ENCODE measurements around the gene S1PR1. TPM values are rescaled to one million over a fixed set of nuclear protein-coding genes. Genes with fewer than 3 reads are reported as not detected.
"Not testable (repeated sequence)": the region's sequence is repeated elsewhere in the genome, so short reads cannot be mapped to it uniquely, and the experiment has no call there.

The S1PR1 gene
- total RNA-seq, 2 experiments from 2014 or later = 56.0 to 68.2 TPM

GRCh38 chr1:101203820-101204540, 32.8 kb upstream of the S1PR1 start:
- H3K9me3 Mint-ChIP-seq (ENCODE audit: low read depth) = no peaks in the 10 kb centered on the region
- H3K27me3 Mint-ChIP-seq = no peaks in the 10 kb centered on the region
- peaks cover 14% of the 10 kb centered on the region for H3K36me3 Mint-ChIP-seq
- ATAC-seq (no peak), DNase-seq (no peak)
- no peak overlapping the region for H3K27ac Mint-ChIP-seq
- no peak overlapping the region for H3K4me3 Mint-ChIP-seq
- H3K4me1 Mint-ChIP-seq = peaks cover 24% of the 10 kb centered on the region
- CTCF ChIA-PET = interaction anchor here (0.8 to 1.7 kb wide), 3 partner anchors 11 to 87 kb away, joined by 3 read pairs; no protein-coding TSS in a partner anchor

GRCh38 chr1:101205457-101205856, 31.4 kb upstream of the S1PR1 start:
- CTCF ChIA-PET = interaction anchor here (0.8 to 1.7 kb wide), 2 partner anchors 10 to 69 kb away, joined by 3 read pairs; no protein-coding TSS in a partner anchor
- ATAC-seq = no peak

GRCh38 chr1:101206139-101206538, 30.7 kb upstream of the S1PR1 start:
- not testable (repeated sequence) for H3K36me3 Mint-ChIP-seq; DNase-seq; H3K4me3 Mint-ChIP-seq; H3K27me3 Mint-ChIP-seq; H3K9me3 Mint-ChIP-seq (ENCODE audit: low read depth)
- CTCF ChIA-PET = interaction anchor here (0.9 kb wide), 1 partner anchor 82 kb away, joined by 3 read pairs; no protein-coding TSS in a partner anchor
- H3K27ac Mint-ChIP-seq = peak overlapping the region; percentile 59
- H3K4me1 Mint-ChIP-seq = peaks cover 11% of the 10 kb centered on the region
- peak; percentile 30 for ATAC-seq

More at GRCh38 chr1:101205457-101205856, 31.4 kb upstream of the S1PR1 start:
- H3K9me3 Mint-ChIP-seq (ENCODE audit: low read depth) = no peaks in the 10 kb centered on the region
- DNase-seq = no peak
- peak overlapping the region; percentile 59 for H3K27ac Mint-ChIP-seq
- no peaks in the 10 kb centered on the region for H3K27me3 Mint-ChIP-seq
- H3K4me1 Mint-ChIP-seq = peaks cover 13% of the 10 kb centered on the region
- peaks cover 9% of the 10 kb centered on the region for H3K36me3 Mint-ChIP-seq
- no peak overlapping the region for H3K4me3 Mint-ChIP-seq

DNA sequence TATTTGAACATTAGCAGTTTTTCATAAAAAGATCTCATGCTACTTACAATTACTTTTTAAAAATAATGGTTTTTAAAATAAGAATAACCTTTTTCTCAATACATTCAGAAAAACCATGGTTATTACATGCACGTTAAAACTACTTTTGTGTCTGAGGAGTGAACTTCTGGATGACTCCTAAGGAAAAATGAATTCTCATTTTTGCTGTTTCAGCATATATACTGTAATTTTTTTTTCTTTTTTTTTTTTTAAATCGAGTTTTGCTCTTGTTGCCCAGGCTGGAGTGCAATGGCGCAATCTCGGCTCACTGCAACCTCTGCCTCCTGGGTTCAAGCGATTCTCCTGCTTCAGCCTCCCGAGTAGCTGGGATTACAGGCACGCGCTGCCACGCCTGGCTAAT, 29.5 kb upstream of the S1PR1 start:
- not testable (repeated sequence) for H3K9me3 Mint-ChIP-seq (ENCODE audit: low read depth); H3K4me3 Mint-ChIP-seq; H3K27me3 Mint-ChIP-seq; DNase-seq; H3K27ac Mint-ChIP-seq; ATAC-seq; H3K36me3 Mint-ChIP-seq
- CTCF ChIA-PET = interaction anchor here (1.3 kb wide), 1 partner anchor 8 kb away, joined by 4 read pairs; no protein-coding TSS in a partner anchor
- H3K4me1 Mint-ChIP-seq = peaks cover 11% of the 10 kb centered on the region

- DNase-seq = no peak
- H3K27ac Mint-ChIP-seq = no peak overlapping the region
- CTCF ChIA-PET = interaction anchor here (1.3 kb wide), 1 partner anchor 9 kb away, joined by 4 read pairs; no protein-coding TSS in a partner anchor
- H3K4me3 Mint-ChIP-seq = no peak overlapping the region
- H3K9me3 Mint-ChIP-seq (ENCODE audit: low read depth) = no peaks in the 10 kb centered on the region
- H3K4me1 Mint-ChIP-seq = peaks cover 11% of the 10 kb centered on the region
- H3K27me3 Mint-ChIP-seq = no peaks in the 10 kb centered on the region
- peaks cover 3% of the 10 kb centered on the region for H3K36me3 Mint-ChIP-seq
- ATAC-seq = no peak
Observed at GRCh38 chr1:101207891-101208290, 28.9 kb upstream of the S1PR1 start.

DNA sequence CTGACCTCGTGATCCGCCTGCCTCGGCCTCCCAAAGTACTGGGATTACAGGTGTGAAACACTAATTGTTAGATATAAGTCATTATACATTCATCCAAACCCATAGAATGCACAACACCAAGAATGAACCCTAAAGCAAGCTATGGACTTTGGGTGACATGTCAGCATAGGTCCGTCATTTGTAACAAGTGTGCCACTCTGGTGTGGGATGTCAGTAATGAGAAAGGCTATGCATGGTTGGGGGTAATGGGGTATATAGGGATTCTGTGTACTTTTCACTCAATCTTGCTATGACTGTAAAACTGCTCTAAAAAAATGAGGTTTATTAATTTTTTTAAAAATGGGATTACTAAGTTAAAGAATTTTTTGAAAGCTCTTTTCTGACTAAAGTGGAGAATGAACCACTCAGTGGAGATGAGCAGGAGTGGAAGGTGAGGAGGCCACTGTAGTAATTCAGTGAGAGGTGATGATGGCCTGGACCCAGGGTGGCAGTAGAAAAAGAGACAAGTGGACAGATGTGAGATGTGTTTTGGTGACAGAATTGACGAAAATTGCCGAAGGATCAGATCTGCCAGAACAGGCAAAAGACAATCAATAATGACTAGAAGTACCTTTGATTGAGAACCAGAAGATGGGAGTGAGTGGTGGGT, 21.3 kb upstream of the S1PR1 start:
- DNase-seq (no peak), ATAC-seq (peak; percentile 16)
- Mint-ChIP-seq H3K4me1 (peaks cover 23% of the 10 kb centered on the region), H3K4me3 (no peak overlapping the region), H3K27ac (peak overlapping the region; percentile 22), H3K9me3 (ENCODE audit: low read depth) (no peaks in the 10 kb centered on the region), H3K27me3 (no peaks in the 10 kb centered on the region), H3K36me3 (peaks cover 11% of the 10 kb centered on the region)
- CTCF ChIA-PET = interaction anchor here (1.2 to 1.6 kb wide), 3 partner anchors 11 to 73 kb away, joined by 3 to 4 read pairs (median 3); no protein-coding TSS in a partner anchor

GRCh38 chr1:101216623-101217022, 20.2 kb upstream of the S1PR1 start:
- Mint-ChIP-seq H3K36me3 (peaks cover 11% of the 10 kb centered on the region), H3K9me3 (ENCODE audit: low read depth) (no peaks in the 10 kb centered on the region), H3K4me3 (no peak overlapping the region), H3K4me1 (peaks cover 32% of the 10 kb centered on the region), H3K27ac (no peak overlapping the region), H3K27me3 (no peaks in the 10 kb centered on the region)
- DNase-seq = no peak
- no peak for ATAC-seq
- CTCF ChIA-PET = interaction anchor here (1.6 kb wide), 1 partner anchor 72 kb away, joined by 3 read pairs; no protein-coding TSS in a partner anchor

GRCh38 chr1:101217148-101217547, 19.7 kb upstream of the S1PR1 start:
- ATAC-seq (no peak), DNase-seq (no peak)
- Mint-ChIP-seq H3K36me3 (peaks cover 9% of the 10 kb centered on the region), H3K27me3 (no peaks in the 10 kb centered on the region), H3K4me1 (peaks cover 37% of the 10 kb centered on the region), H3K27ac (no peak overlapping the region), H3K4me3 (no peak overlapping the region), H3K9me3 (ENCODE audit: low read depth) (no peaks in the 10 kb centered on the region)
- CTCF ChIA-PET = no interaction called here

GRCh38 chr1:101218968-101219367, 17.9 kb upstream of the S1PR1 start:
- ATAC-seq; H3K4me3 Mint-ChIP-seq; H3K27me3 Mint-ChIP-seq; H3K9me3 Mint-ChIP-seq (ENCODE audit: low read depth); H3K36me3 Mint-ChIP-seq; DNase-seq; H3K27ac Mint-ChIP-seq: not testable (repeated sequence)
- H3K4me1 Mint-ChIP-seq = peaks cover 42% of the 10 kb centered on the region
- CTCF ChIA-PET = interaction anchor here (1.2 kb wide), 1 partner anchor 44 kb away, joined by 3 read pairs; no protein-coding TSS in a partner anchor

- no peaks in the 10 kb centered on the region for H3K27me3 Mint-ChIP-seq
- H3K9me3 Mint-ChIP-seq (ENCODE audit: low read depth) = no peaks in the 10 kb centered on the region
- ATAC-seq (no peak), DNase-seq (no peak)
- H3K27ac Mint-ChIP-seq = no peak overlapping the region
- CTCF ChIA-PET = interaction anchor here (1.2 to 1.8 kb wide), 4 partner anchors 14 to 43 kb away, joined by 3 read pairs; no protein-coding TSS in a partner anchor
- H3K36me3 Mint-ChIP-seq = peaks cover 6% of the 10 kb centered on the region
- no peak overlapping the region for H3K4me3 Mint-ChIP-seq
- peaks cover 35% of the 10 kb centered on the region for H3K4me1 Mint-ChIP-seq
Observed at GRCh38 chr1:101219924-101220870, 16.6 kb upstream of the S1PR1 start.

DNA sequence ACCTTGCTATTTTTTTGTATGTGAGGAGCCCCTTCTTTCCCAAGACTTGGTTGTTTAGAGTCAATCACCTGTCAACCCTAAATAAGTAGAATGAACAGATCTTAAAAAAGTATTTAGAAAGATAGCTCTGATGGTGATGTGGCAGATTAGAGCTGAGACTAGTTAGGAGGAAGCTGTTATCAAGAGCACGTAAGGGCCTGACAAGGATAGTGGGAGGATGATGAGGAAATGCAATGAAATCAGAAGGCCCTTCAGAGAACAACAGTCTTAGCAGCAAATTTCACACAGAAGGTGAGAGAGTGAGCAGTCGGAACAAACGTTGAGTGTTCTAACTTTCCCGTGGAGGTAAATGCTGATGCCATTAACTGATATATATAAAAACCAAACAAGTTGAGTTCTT, 15.9 kb upstream of the S1PR1 start:
- no peak overlapping the region for H3K4me3 Mint-ChIP-seq
- peaks cover 2% of the 10 kb centered on the region for H3K36me3 Mint-ChIP-seq
- CTCF ChIA-PET = interaction anchor here (0.7 to 1.8 kb wide), 4 partner anchors 13 to 32 kb away, joined by 3 read pairs; no protein-coding TSS in a partner anchor
- no peak overlapping the region for H3K27ac Mint-ChIP-seq
- peaks cover 29% of the 10 kb centered on the region for H3K4me1 Mint-ChIP-seq
- H3K27me3 Mint-ChIP-seq = no peaks in the 10 kb centered on the region
- no peak for ATAC-seq
- H3K9me3 Mint-ChIP-seq (ENCODE audit: low read depth) = no peaks in the 10 kb centered on the region
- DNase-seq = no peak

- H3K36me3 Mint-ChIP-seq = peaks cover 2% of the 10 kb centered on the region
- H3K4me3 Mint-ChIP-seq = peak overlapping the region; percentile 62
- peak overlapping the region; percentile 85 for H3K27ac Mint-ChIP-seq
- peaks cover 25% of the 10 kb centered on the region for H3K4me1 Mint-ChIP-seq
- no peak for DNase-seq
- no peaks in the 10 kb centered on the region for H3K9me3 Mint-ChIP-seq (ENCODE audit: low read depth)
- peak; percentile 71 for ATAC-seq
- no peaks in the 10 kb centered on the region for H3K27me3 Mint-ChIP-seq
- CTCF ChIA-PET = interaction anchor here (0.7 to 1.8 kb wide), 3 partner anchors 26 to 262 kb away, joined by 3 read pairs; no protein-coding TSS in a partner anchor
Observed at GRCh38 chr1:101221945-101222429, 14.8 kb upstream of the S1PR1 start.
